NCI-H446 (cell line): ENCODE data around the gene TFEB.
A peak's percentile ranks its signal among the peaks of the same experiment; 100 is the strongest.

Experiments
- DNase-seq, 2 experiments: peaks; one replicate each; lab custom pipeline; 2025; lab: John Stamatoyannopoulos, UW

Gene TFEB

GRCh38 chr6:41735427-41736185, at the start of gene TFEB:
Gene TFEB (minus strand): TSS chr6:41735608. CDS start chr6:41691213, 44,395 bp downstream.
- peak; percentile 71 to 91 for DNase-seq

- DNase-seq, result no peak
Observed at GRCh38 chr6:41784581-41785171, 49.3 kb upstream of the TFEB start.

GRCh38 chr6:41783106-41783780, 47.8 kb upstream of the TFEB start:
- DNase-seq, result no peak

- DNase-seq, result no peak
Observed at GRCh38 chr6:41781366-41781730, 45.9 kb upstream of the TFEB start.

GRCh38 chr6:41780551-41781365, 45.4 kb upstream of the TFEB start, which contains the start of gene PRICKLE4:
Gene PRICKLE4 (plus strand): TSS chr6:41780782. CDS start chr6:41783474, 2,692 bp downstream.
- DNase-seq, result peak in 1 of 2 experiments; percentile 11

GRCh38 chr6:41779788-41780550, 44.6 kb upstream of the TFEB start, which contains the start of gene FRS3:
Gene FRS3 (minus strand): TSS chr6:41779900. CDS start chr6:41776987, 2,913 bp downstream.
- DNase-seq, result peak; percentile 88 to 96

GRCh38 chr6:41779336-41779735, 43.9 kb upstream of the TFEB start:
- no peak for DNase-seq

GRCh38 chr6:41778895-41779294, 43.5 kb upstream of the TFEB start:
- no peak for DNase-seq

- no peak for DNase-seq
Observed at GRCh38 chr6:41777551-41778285, 42.3 kb upstream of the TFEB start.

- DNase-seq, result no peak
Observed at GRCh38 chr6:41775293-41775882, 40.0 kb upstream of the TFEB start.

GRCh38 chr6:41774841-41775240, 39.4 kb upstream of the TFEB start:
- DNase-seq, result no peak

GRCh38 chr6:41771058-41771983, 35.9 kb upstream of the TFEB start:
- DNase-seq, result no peak

GRCh38 chr6:41770381-41771057, 35.1 kb upstream of the TFEB start:
- no peak for DNase-seq

GRCh38 chr6:41769376-41769775, 34.0 kb upstream of the TFEB start:
- DNase-seq, result no peak

- no peak for DNase-seq
Observed at GRCh38 chr6:41768545-41769308, 33.3 kb upstream of the TFEB start.

- DNase-seq, result no peak
Observed at GRCh38 chr6:41767112-41767833, 31.9 kb upstream of the TFEB start.
